Kidney epithelial cell (primary cell): ENCODE data around the gene C3. TPM values are rescaled to one million over a fixed set of nuclear protein-coding genes. Genes with fewer than 3 reads are reported as not detected.

Source experiments
- DNase-seq: peaks from one replicate; pipeline ENCODE4 v3.0.0-alpha.2; 2010; ENCODE audit warnings: low read depth
- H3K27me3 ChIP-seq: 2 replicates; pipeline ENCODE4 v1.6.0; 2011; ENCODE audit warnings: low read length; ENCODE audit not compliant: control insufficient read depth, insufficient read depth
- H3K36me3 ChIP-seq: 2 replicates; pipeline ENCODE4 v1.5.1; 2011; ENCODE audit warnings: low read length; ENCODE audit not compliant: control insufficient read depth, insufficient read depth
- H3K4me3 ChIP-seq: 2 replicates; pipeline ENCODE4 v1.5.1; 2011; ENCODE audit warnings: low read depth, mild to moderate bottlenecking, control low read depth, low read length
- total RNA-seq: library from RNA; depleted of rRNA; stranded (reverse); fragments of >200 nt; gene quantifications from 2 replicates; pipeline ENCODE4 v1.2.3, GENCODE V29; 2015
- TF ChIP-seq, protein P1 (sequence below): IDR thresholded peaks from 2 replicates; pipeline ENCODE4 v1.5.1; 2011; ENCODE audit warnings: mild to moderate bottlenecking, moderate library complexity, low read length, control low read depth, inconsistent platforms; ENCODE audit not compliant: insufficient read depth, poor library complexity, severe bottlenecking

Gene C3
- total RNA-seq, 1 donor from 2014 or later, result 58.5 TPM

DNA sequence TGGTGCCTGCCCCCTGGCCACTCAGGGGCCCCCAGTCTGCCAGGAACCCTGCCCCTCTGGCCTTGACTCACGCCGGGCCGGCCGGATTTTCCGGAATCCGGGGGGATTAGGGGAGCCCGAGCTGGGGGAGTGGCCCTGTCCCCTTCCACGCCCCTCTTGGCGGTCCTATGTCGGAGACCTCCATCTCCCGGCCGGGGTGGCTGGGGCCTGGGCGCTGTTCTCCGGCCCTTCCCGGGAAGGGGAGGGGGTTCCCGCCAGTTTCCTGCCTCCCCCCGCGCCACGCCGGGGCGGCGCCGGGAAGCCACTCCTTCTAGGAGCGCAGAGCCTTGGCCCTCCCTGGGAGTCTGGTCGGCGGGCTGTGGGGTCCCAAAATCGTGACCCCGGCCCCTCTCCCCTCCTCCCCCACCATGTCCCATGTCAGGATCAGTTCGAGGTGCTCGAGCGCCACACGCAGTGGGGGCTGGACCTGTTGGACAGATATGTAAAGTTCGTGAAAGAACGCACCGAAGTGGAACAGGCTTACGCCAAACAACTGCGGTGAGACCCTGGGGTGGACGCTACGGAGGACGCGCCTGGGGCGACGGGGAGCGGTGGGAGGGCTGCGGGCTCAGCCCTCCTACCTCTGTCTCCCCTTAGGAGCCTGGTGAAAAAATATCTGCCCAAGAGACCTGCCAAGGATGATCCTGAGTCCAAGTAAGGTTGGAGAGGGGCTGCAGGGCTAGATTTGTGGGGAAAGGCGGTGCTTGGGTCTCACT is 20.3 kb upstream of the C3 start:
- no peaks in the 10 kb centered on the region for H3K27me3 ChIP-seq
- peaks cover 4% of the 10 kb centered on the region for H3K36me3 ChIP-seq
- peak overlapping the region; percentile 90 for H3K4me3 ChIP-seq
- TF ChIP-seq, protein P1, sequence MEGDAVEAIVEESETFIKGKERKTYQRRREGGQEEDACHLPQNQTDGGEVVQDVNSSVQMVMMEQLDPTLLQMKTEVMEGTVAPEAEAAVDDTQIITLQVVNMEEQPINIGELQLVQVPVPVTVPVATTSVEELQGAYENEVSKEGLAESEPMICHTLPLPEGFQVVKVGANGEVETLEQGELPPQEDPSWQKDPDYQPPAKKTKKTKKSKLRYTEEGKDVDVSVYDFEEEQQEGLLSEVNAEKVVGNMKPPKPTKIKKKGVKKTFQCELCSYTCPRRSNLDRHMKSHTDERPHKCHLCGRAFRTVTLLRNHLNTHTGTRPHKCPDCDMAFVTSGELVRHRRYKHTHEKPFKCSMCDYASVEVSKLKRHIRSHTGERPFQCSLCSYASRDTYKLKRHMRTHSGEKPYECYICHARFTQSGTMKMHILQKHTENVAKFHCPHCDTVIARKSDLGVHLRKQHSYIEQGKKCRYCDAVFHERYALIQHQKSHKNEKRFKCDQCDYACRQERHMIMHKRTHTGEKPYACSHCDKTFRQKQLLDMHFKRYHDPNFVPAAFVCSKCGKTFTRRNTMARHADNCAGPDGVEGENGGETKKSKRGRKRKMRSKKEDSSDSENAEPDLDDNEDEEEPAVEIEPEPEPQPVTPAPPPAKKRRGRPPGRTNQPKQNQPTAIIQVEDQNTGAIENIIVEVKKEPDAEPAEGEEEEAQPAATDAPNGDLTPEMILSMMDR, result no peak
- DNase-seq, result no peak

DNA sequence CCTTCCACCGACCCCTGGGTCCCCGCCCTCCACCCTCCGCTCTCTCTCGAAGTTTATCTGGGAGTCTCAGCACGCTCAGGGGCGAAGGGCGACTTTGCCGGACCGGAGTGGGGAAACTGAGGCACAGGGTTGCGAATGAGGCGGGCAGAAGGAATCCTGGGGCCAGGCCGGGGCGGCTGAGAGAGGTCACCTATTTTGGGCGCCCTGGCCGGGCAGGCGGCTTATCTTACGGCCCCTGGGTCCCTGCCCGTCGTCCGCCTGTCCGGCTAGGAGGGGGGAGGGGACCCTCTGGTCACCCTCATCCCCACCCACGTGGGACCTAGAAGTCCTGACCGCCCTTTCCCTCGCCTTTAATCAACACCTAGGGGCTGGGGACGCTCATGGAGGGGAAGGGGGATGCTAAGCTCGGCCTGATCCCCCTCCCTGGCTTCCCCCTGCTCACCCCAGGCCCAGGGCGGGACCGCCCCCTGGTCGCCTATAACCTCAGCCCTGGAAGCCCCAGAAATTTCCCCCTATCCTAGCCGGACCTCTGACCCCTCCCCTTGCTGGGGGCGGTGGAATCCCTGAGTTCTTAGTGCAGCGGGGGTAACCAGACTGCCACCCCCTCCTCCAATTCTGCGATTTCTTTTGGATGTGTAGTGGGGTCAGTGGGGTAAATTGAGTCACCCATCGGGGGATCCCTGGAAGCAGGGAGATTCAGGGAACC is 19.6 kb upstream of the C3 start:
- peaks cover 4% of the 10 kb centered on the region for H3K36me3 ChIP-seq
- H3K27me3 ChIP-seq, result no peaks in the 10 kb centered on the region
- DNase-seq, result no peak
- peak overlapping the region; percentile 90 for H3K4me3 ChIP-seq
- TF ChIP-seq, protein P1, result no peak

DNA sequence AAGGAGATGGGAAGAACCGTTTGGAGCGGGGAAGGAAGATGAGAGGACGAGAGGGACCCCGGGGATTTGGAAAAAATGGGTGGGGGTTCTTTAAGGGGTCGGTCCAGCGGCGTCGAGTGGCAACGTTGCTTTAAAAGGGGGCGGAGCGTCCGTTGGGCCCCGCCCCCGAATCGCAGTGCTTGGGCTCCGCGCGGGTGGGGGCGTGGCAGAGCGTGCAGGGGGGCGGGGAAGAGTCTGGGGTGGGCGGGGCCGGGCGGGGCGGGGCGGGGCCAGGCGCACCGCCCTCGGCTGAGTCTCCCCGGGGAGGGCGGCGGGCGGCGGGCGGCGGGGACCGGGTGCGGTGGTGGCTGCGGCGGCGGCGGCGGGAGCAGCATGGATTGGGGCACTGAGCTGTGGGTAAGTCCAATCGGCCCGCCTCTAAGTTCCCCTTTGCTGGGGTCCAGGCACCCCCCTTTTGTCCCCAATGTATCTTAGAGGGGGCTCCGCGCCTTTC is 19.0 kb upstream of the C3 start, which contains the start of gene TRIP10:
Gene TRIP10, plus strand, starts transcription at position 291 of the 493 bp plus-strand sequence. Its CDS starts 82 bp downstream, at position 373.
- TF ChIP-seq, protein P1, result no peak
- Histone ChIP-seq H3K36me3 (peaks cover 4% of the 10 kb centered on the region), H3K4me3 (peak within 1 kb of the TSS; percentile 90), H3K27me3 (no peaks in the 10 kb centered on the region)
- DNase-seq, result no peak

DNA sequence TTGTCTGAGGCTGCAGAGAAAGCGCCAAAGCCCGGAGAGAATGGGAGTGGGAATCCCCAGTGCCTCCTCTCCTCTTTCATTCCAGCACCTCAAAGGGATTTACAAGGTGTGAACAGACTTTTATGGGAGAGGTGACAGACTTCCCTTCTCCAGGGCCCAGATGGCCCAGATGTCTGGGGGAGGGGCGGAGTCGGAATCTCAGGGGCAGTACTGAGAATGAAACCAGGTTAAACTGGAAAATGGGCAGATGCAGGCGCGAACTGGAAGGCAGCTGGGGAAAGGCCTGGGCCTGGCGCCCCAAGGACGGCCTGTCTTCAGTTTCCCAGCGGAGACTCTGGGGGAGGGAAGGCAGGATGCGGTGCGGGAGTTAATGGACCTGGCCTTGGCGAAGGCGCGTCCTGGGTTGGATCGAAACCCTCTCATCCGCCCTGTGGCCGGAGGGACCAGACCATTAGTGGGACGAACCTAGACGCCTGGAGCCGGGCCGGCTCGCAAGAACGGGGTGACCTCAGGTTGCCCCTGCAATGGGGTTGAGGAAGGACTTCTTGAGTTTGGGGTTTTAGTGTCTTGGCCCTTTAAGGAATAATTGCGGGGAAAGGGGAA is 18.4 kb upstream of the C3 start:
- H3K4me3 ChIP-seq, result peak overlapping the region; percentile 35
- peaks cover 4% of the 10 kb centered on the region for H3K36me3 ChIP-seq
- no peaks in the 10 kb centered on the region for H3K27me3 ChIP-seq
- TF ChIP-seq, protein P1, result no peak
- no peak for DNase-seq

DNA sequence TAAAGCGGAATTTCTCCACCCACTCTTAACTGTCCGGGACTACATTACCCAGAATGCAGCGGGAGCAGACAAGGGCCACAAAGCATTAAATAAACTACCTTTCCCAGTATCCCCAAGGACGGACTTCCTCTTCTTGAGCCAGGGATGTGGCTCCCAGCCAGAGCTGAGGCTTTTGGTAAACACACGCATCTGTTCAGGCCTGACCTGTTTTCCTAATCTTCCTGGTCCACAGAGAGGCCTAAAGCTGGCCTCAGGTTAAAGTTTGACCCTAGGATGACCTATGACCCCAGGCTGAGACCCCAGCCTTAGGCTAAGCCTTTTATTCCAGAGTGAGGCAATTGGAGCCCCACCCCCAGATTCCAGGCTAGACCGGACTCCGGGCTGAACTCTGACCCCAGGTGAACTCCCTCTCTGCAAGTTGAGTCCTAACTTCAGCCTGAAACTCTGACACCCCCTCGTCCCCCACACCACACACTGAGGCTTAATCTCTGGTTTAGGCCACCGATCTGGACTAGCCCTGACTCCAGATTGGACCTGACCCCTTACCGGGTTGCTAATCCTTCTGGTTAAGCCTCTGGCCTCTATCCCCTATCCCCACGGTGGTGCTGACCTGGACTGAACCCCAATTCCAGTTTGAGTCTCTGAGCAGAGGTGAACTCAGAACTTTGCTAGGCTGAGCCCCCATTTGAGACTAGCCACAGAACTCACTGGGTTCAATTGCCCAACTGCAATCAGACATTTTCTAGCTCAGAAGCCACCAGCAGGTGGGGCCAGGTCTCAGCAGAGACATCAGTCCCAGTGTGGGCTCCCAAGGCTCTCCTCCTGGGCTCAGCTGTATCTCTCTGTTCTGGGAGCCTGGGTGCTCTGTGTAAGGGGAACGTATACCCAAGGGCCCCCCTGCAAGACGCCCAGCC is 17.7 kb upstream of the C3 start:
- DNase-seq, result no peak
- H3K27me3 ChIP-seq, result no peaks in the 10 kb centered on the region
- no peak overlapping the region for H3K4me3 ChIP-seq
- peaks cover under 1% of the 10 kb centered on the region for H3K36me3 ChIP-seq
- TF ChIP-seq, protein P1, result peak; percentile 75
